Endothelial cell of hepatic sinusoid (primary cell): ENCODE results near the gene SMC1B.
"Not testable (repeated sequence)": the region's sequence is repeated elsewhere in the genome, so short reads cannot be mapped to it uniquely, and the experiment has no call there.

Source experiments
- in situ Hi-C: cut with HindIII; loops from 2 replicates; pipeline ENCODE4 v1.10.0; 2017; ENCODE audit warnings: low sequenced_read_pairs

The SMC1B gene

GRCh38 chr22:45413368-45414211 lies at the start of gene SMC1B, which contains the start of gene RIBC2:
SMC1B (minus strand) TSS chr22:45413599; CDS start chr22:45413567, 32 bp downstream.
RIBC2 (plus strand) TSS chr22:45413693; CDS start chr22:45413887, 194 bp downstream.
- in situ Hi-C loops: no loop called here

- in situ Hi-C loops: no loop called here
Measured at GRCh38 chr22:45462034-45462655, 48.7 kb upstream of the SMC1B start.

GRCh38 chr22:45460288-45461109 lies 47.1 kb upstream of the SMC1B start:
- in situ Hi-C loops: no loop called here

- in situ Hi-C loops: no loop called here
Measured at GRCh38 chr22:45459235-45459634, 45.8 kb upstream of the SMC1B start.

- in situ Hi-C loops: no loop called here
Measured at GRCh38 chr22:45458532-45458931, 45.1 kb upstream of the SMC1B start.

GRCh38 chr22:45456811-45457210 lies 43.4 kb upstream of the SMC1B start:
- in situ Hi-C loops: no loop called here

- in situ Hi-C loops: no loop called here
Measured at GRCh38 chr22:45455621-45456020, 42.2 kb upstream of the SMC1B start.

- in situ Hi-C loops: no loop called here
Measured at GRCh38 chr22:45455212-45455611, 41.8 kb upstream of the SMC1B start.

- in situ Hi-C loops: no loop called here
Measured at GRCh38 chr22:45454275-45454674, 40.9 kb upstream of the SMC1B start.

GRCh38 chr22:45453764-45454163 lies 40.4 kb upstream of the SMC1B start:
- in situ Hi-C loops: no loop called here

GRCh38 chr22:45452565-45453379 lies 39.4 kb upstream of the SMC1B start:
- in situ Hi-C loops: no loop called here

- in situ Hi-C loops: no loop called here
Measured at GRCh38 chr22:45451972-45452371, 38.6 kb upstream of the SMC1B start.

GRCh38 chr22:45450921-45451651 lies 37.7 kb upstream of the SMC1B start:
- in situ Hi-C loops: no loop called here

- in situ Hi-C loops: no loop called here
Measured at GRCh38 chr22:45450101-45450785, 36.8 kb upstream of the SMC1B start.

GRCh38 chr22:45449442-45449841 lies 36.0 kb upstream of the SMC1B start:
- in situ Hi-C loops: not testable (repeated sequence)

GRCh38 chr22:45448431-45448830 lies 35.0 kb upstream of the SMC1B start:
- in situ Hi-C loops: no loop called here

GRCh38 chr22:45447596-45447995 lies 34.2 kb upstream of the SMC1B start:
- in situ Hi-C loops: not testable (repeated sequence)

GRCh38 chr22:45446216-45446615 lies 32.8 kb upstream of the SMC1B start:
- in situ Hi-C loops: no loop called here

GRCh38 chr22:45445031-45445710 lies 31.8 kb upstream of the SMC1B start:
- in situ Hi-C loops: no loop called here
